HEK293 (cell line): ENCODE measurements around the gene KRT78.

ENCODE experiments used
- CTCF ChIA-PET: fragments of 350-600 bp; formaldehyde crosslinking; extraction: SDS; loops from one replicate; lab custom pipeline; 2021; ENCODE audit warnings: antibody characterized with exemption; lab: Yijun Ruan, JAX
- POLR2A ChIA-PET: fragments of 300-600 bp; formaldehyde crosslinking; extraction: SDS; loops from one replicate; lab custom pipeline; 2020; ENCODE audit warnings: antibody characterized with exemption, inconsistent platforms; lab: Yijun Ruan, JAX
- H3K27ac ChIP-seq: fragments of 200-500 bp; sonication (Bioruptor generic); 2 replicates; pipeline ENCODE4 v1.5.1; 2014; ENCODE audit warnings: low read depth, low read length, control low read depth, inconsistent platforms; ENCODE audit errors: extremely low read depth
- H3K36me3 ChIP-seq, 2 experiments: fragments of 200-500 bp in 1 of 2; sonication (Bioruptor generic) in 1 of 2; 1 replicate in 1 of 2; 2 replicates in 1 of 2; pipeline ENCODE4 v1.5.1; 2014 to 2017; ENCODE audit warnings: inconsistent platforms in 2 of 2, low read length in 2 of 2; ENCODE audit not compliant: control insufficient read depth in 2 of 2, insufficient read depth in 1 of 2
- H3K4me1 ChIP-seq: fragments of 200-500 bp; sonication (Bioruptor generic); 2 replicates; pipeline ENCODE4 v1.5.1; 2014; ENCODE audit warnings: mild to moderate bottlenecking, low read length, inconsistent platforms; ENCODE audit not compliant: control insufficient read depth, insufficient read depth
- H3K4me3 ChIP-seq: 2 replicates; pipeline ENCODE4 v1.5.1; 2011; ENCODE audit warnings: low read depth, mild to moderate bottlenecking, control low read depth, low read length, moderate library complexity
- H3K9me3 ChIP-seq: fragments of 200-500 bp; sonication (Bioruptor generic); 2 replicates; pipeline ENCODE4 v1.5.1; 2014; ENCODE audit warnings: low read depth, low read length, inconsistent platforms; ENCODE audit not compliant: control insufficient read depth, insufficient read depth
- EGR2 ChIP-seq: fragments of 450-650 bp; formaldehyde crosslinking; IDR thresholded peaks from 2 replicates; pipeline ENCODE4 v1.5.1; 2016; ENCODE audit warnings: low read depth, missing biosample characterization, missing genetic modification characterization
- FEZF1 ChIP-seq: fragments of 450-650 bp; formaldehyde crosslinking; IDR thresholded peaks from 2 replicates; pipeline ENCODE4 v1.5.1; 2016; ENCODE audit warnings: missing biosample characterization, missing genetic modification characterization
- GFI1B ChIP-seq: fragments of 450-650 bp; formaldehyde crosslinking; IDR thresholded peaks from 2 replicates; pipeline ENCODE4 v1.5.1; 2016; ENCODE audit warnings: missing biosample characterization, missing genetic modification characterization
- GLIS2 ChIP-seq: fragments of 450-650 bp; formaldehyde crosslinking; IDR thresholded peaks from 2 replicates; pipeline ENCODE4 v1.5.1; 2016; ENCODE audit warnings: missing biosample characterization, missing genetic modification characterization
- KLF7 ChIP-seq: fragments of 450-650 bp; formaldehyde crosslinking; IDR thresholded peaks from 2 replicates; pipeline ENCODE4 v1.5.1; 2016; ENCODE audit warnings: missing biosample characterization, missing genetic modification characterization, borderline replicate concordance
- KLF8 ChIP-seq: fragments of 450-650 bp; formaldehyde crosslinking; IDR thresholded peaks from 2 replicates; pipeline ENCODE4 v1.5.1; 2016; ENCODE audit warnings: missing biosample characterization, missing genetic modification characterization
- PRDM10 ChIP-seq: fragments of 450-650 bp; formaldehyde crosslinking; IDR thresholded peaks from 2 replicates; pipeline ENCODE4 v1.5.1; 2016; ENCODE audit warnings: missing biosample characterization, missing genetic modification characterization
- RBAK ChIP-seq: fragments of 450-650 bp; formaldehyde crosslinking; IDR thresholded peaks from 2 replicates; pipeline ENCODE4 v1.5.1; 2016; ENCODE audit warnings: missing biosample characterization, missing genetic modification characterization
- SETDB1 ChIP-seq: IDR thresholded peaks from one replicate; pipeline ENCODE4 v1.6.1; 2017; ENCODE audit warnings: mild to moderate bottlenecking, low read length, moderate library complexity, mixed read lengths; ENCODE audit not compliant: insufficient read length
- ZBTB26 ChIP-seq: fragments of 450-650 bp; formaldehyde crosslinking; optimal IDR thresholded peaks from 2 replicates; pipeline ENCODE3; 2016; ENCODE audit warnings: missing biosample characterization, mild to moderate bottlenecking, missing genetic modification characterization
- ZFHX2 ChIP-seq: fragments of 450-650 bp; formaldehyde crosslinking; conservative IDR thresholded peaks from 2 replicates; pipeline ENCODE4 v1.5.1; 2016; ENCODE audit warnings: missing biosample characterization, missing genetic modification characterization
- ZFP41 ChIP-seq: fragments of 450-650 bp; formaldehyde crosslinking; IDR thresholded peaks from 2 replicates; pipeline ENCODE4 v1.5.1; 2016; ENCODE audit warnings: missing biosample characterization, missing genetic modification characterization, borderline replicate concordance
- ZNF112 ChIP-seq: fragments of 450-650 bp; formaldehyde crosslinking; IDR thresholded peaks from 2 replicates; pipeline ENCODE4 v1.5.0; 2017; ENCODE audit warnings: missing biosample characterization, missing genetic modification characterization
- ZNF132 ChIP-seq: fragments of 450-650 bp; formaldehyde crosslinking; IDR thresholded peaks from 2 replicates; pipeline ENCODE4 v1.5.1; 2017; ENCODE audit warnings: missing biosample characterization, missing genetic modification characterization, borderline replicate concordance
- ZNF169 ChIP-seq: fragments of 450-650 bp; formaldehyde crosslinking; IDR thresholded peaks from 2 replicates; pipeline ENCODE4 v1.5.1; 2016; ENCODE audit warnings: missing biosample characterization, missing genetic modification characterization
- ZNF19 ChIP-seq: fragments of 450-650 bp; formaldehyde crosslinking; IDR thresholded peaks from 2 replicates; pipeline ENCODE4; 2016; ENCODE audit warnings: missing biosample characterization, missing genetic modification characterization, low read depth
- ZNF302 ChIP-seq: fragments of 450-650 bp; formaldehyde crosslinking; IDR thresholded peaks from 2 replicates; pipeline ENCODE4 v1.5.1; 2016; ENCODE audit warnings: missing biosample characterization, missing genetic modification characterization, low read depth
- ZNF350 ChIP-seq: fragments of 450-650 bp; formaldehyde crosslinking; IDR thresholded peaks from 2 replicates; pipeline ENCODE4 v1.5.0; 2017; ENCODE audit warnings: missing biosample characterization, mild to moderate bottlenecking, missing genetic modification characterization
- ZNF654 ChIP-seq: fragments of 450-650 bp; formaldehyde crosslinking; IDR thresholded peaks from 2 replicates; pipeline ENCODE4 v1.5.1; 2016; ENCODE audit warnings: low read depth, missing biosample characterization, missing genetic modification characterization
- ZNF677 ChIP-seq: fragments of 450-650 bp; IDR thresholded peaks from 2 replicates; pipeline ENCODE4 v1.5.0; 2018; ENCODE audit warnings: missing biosample characterization, mild to moderate bottlenecking, missing genetic modification characterization, moderate library complexity
- ZNF777 ChIP-seq: fragments of 450-650 bp; formaldehyde crosslinking; IDR thresholded peaks from 2 replicates; pipeline ENCODE4 v1.5.1; 2017; ENCODE audit warnings: missing biosample characterization, missing genetic modification characterization, borderline replicate concordance
- ZNF843 ChIP-seq: fragments of 450-650 bp; formaldehyde crosslinking; IDR thresholded peaks from 2 replicates; pipeline ENCODE4 v1.5.1; 2016; ENCODE audit warnings: missing biosample characterization, missing genetic modification characterization
- TF ChIP-seq, protein P1 (sequence below): fragments of 450-650 bp; formaldehyde crosslinking; IDR thresholded peaks from 2 replicates; pipeline ENCODE4 v1.5.1; 2016; ENCODE audit warnings: missing biosample characterization, missing genetic modification characterization
- TF ChIP-seq, protein P2 (sequence below): fragments of 450-650 bp; formaldehyde crosslinking; IDR thresholded peaks from 2 replicates; pipeline ENCODE4 v1.5.1; 2016; ENCODE audit warnings: missing biosample characterization, missing genetic modification characterization

The KRT78 gene

GRCh38 chr12:52891044-52891443 is 42.2 kb upstream of the KRT78 start:
- Histone ChIP-seq H3K4me1 (peaks cover 12% of the 10 kb centered on the region), H3K27ac (no peak overlapping the region), H3K4me3 (no peak overlapping the region), H3K36me3 (peaks cover 0 to 2% of the 10 kb centered on the region in 2 experiments; a peak in 1 of 3 replicates), H3K9me3 (no peaks in the 10 kb centered on the region)
- TF ChIP-seq RBAK (tag by site-specific recombination) (no peak), ZBTB26 (tag by site-specific recombination) (no peak), ZNF132 (tag by site-specific recombination) (no peak), EGR2 (no peak), ZNF777 (no peak), SETDB1 (no peak), GLIS2 (tag by site-specific recombination) (no peak), FEZF1 (tag by site-specific recombination) (no peak), ZNF19 (tag by site-specific recombination) (no peak), ZNF677 (no peak), PRDM10 (tag by site-specific recombination) (no peak), ZNF302 (tag by site-specific recombination) (no peak), GFI1B (no peak), KLF8 (tag by site-specific recombination) (no peak)
- TF ChIP-seq, protein P1, sequence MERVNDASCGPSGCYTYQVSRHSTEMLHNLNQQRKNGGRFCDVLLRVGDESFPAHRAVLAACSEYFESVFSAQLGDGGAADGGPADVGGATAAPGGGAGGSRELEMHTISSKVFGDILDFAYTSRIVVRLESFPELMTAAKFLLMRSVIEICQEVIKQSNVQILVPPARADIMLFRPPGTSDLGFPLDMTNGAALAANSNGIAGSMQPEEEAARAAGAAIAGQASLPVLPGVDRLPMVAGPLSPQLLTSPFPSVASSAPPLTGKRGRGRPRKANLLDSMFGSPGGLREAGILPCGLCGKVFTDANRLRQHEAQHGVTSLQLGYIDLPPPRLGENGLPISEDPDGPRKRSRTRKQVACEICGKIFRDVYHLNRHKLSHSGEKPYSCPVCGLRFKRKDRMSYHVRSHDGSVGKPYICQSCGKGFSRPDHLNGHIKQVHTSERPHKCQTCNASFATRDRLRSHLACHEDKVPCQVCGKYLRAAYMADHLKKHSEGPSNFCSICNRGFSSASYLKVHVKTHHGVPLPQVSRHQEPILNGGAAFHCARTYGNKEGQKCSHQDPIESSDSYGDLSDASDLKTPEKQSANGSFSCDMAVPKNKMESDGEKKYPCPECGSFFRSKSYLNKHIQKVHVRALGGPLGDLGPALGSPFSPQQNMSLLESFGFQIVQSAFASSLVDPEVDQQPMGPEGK: no peak
- ChIA-PET CTCF (interaction anchor here (1.3 to 20.1 kb wide), 2 partner anchors 13 to 89 kb away, joined by 4 to 316 read pairs; no protein-coding TSS in a partner anchor), POLR2A (interaction anchor here (0.8 kb wide), 1 partner anchor 14 kb away, joined by 4 read pairs; the partner anchor contains the start of gene KRT8)

GRCh38 chr12:52890417-52890816 is 41.6 kb upstream of the KRT78 start:
- Histone ChIP-seq H3K36me3 (no peaks in the 10 kb centered on the region), H3K4me3 (no peak overlapping the region), H3K4me1 (peaks cover 5% of the 10 kb centered on the region), H3K9me3 (no peaks in the 10 kb centered on the region), H3K27ac (no peak overlapping the region)
- ChIA-PET POLR2A (interaction anchor here (2.9 kb wide), 1 partner anchor 14 kb away, joined by 15 read pairs; the partner anchor contains the start of gene KRT8), CTCF (interaction anchor here (0.6 to 3.8 kb wide), 5 partner anchors 10 to 92 kb away, joined by 3 to 60 read pairs (median 4); partner anchors contain the start of gene KRT8)
- TF ChIP-seq, protein P2, sequence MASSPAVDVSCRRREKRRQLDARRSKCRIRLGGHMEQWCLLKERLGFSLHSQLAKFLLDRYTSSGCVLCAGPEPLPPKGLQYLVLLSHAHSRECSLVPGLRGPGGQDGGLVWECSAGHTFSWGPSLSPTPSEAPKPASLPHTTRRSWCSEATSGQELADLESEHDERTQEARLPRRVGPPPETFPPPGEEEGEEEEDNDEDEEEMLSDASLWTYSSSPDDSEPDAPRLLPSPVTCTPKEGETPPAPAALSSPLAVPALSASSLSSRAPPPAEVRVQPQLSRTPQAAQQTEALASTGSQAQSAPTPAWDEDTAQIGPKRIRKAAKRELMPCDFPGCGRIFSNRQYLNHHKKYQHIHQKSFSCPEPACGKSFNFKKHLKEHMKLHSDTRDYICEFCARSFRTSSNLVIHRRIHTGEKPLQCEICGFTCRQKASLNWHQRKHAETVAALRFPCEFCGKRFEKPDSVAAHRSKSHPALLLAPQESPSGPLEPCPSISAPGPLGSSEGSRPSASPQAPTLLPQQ (tag by site-specific recombination): no peak
- TF ChIP-seq ZFHX2: no peak
- TF ChIP-seq ZNF112 (tag by site-specific recombination): no peak
- TF ChIP-seq ZNF843: no peak
- TF ChIP-seq ZFP41 (tag by site-specific recombination): no peak
- no peak for TF ChIP-seq ZNF654 (tag by site-specific recombination)
- TF ChIP-seq KLF7 (tag by site-specific recombination): no peak
- TF ChIP-seq ZNF350 (tag by site-specific recombination): no peak
- no peak for TF ChIP-seq ZNF169
- TF ChIP-seq, all 188 proteins: peak for 0
